Astrocyte (in vitro differentiated cells and primary cell): Measurements from ENCODE around the gene PPP1R37. TPM values are rescaled to one million over a fixed set of nuclear protein-coding genes. Genes with fewer than 3 reads are reported as not detected.

Source experiments
- DNase-seq: peaks from one replicate; pipeline ENCODE4 v3.0.0-alpha.2; 2010; ENCODE audit warnings: low read depth
- FAIRE-seq: peaks from 2 replicates; lab custom pipeline; 2011; peaks lifted over from hg19 to GRCh38; lab: Jason Lieb, UNC
- H2AFZ ChIP-seq: 2 replicates; pipeline ENCODE4 v1.6.0; 2012; ENCODE audit warnings: low read depth, low read length, inconsistent platforms
- H3K27ac ChIP-seq: 2 replicates; pipeline ENCODE4 v1.5.1; 2011; ENCODE audit warnings: low read depth, low read length, inconsistent platforms
- H3K27me3 ChIP-seq: 2 replicates; pipeline ENCODE4 v1.6.0; 2011; ENCODE audit warnings: low read length, inconsistent platforms; ENCODE audit not compliant: insufficient read depth
- H3K36me3 ChIP-seq: 2 replicates; pipeline ENCODE4 v1.5.1; 2011; ENCODE audit warnings: low read length, inconsistent platforms; ENCODE audit not compliant: insufficient read depth
- H3K4me1 ChIP-seq: 2 replicates; pipeline ENCODE4 v1.5.1; 2011; ENCODE audit warnings: low read length, inconsistent platforms; ENCODE audit not compliant: insufficient read depth
- H3K4me2 ChIP-seq: 2 replicates; pipeline ENCODE4 v1.6.0; 2012; ENCODE audit warnings: low read length, inconsistent platforms
- H3K4me3 ChIP-seq: 2 replicates; pipeline ENCODE4 v1.5.1; 2011; ENCODE audit warnings: low read depth, mild to moderate bottlenecking, low read length, inconsistent platforms; ENCODE audit not compliant: insufficient read depth
- H3K79me2 ChIP-seq: 2 replicates; pipeline ENCODE4 v1.6.0; 2012; ENCODE audit warnings: mild to moderate bottlenecking, low read length, inconsistent platforms; ENCODE audit not compliant: insufficient read depth
- H3K9ac ChIP-seq: 2 replicates; pipeline ENCODE4 v1.6.0; 2012; ENCODE audit warnings: mild to moderate bottlenecking, low read length, inconsistent platforms
- H3K9me3 ChIP-seq: 2 replicates; pipeline ENCODE4 v1.5.1; 2012; ENCODE audit warnings: low read depth, mild to moderate bottlenecking, low read length, inconsistent platforms; ENCODE audit not compliant: insufficient read depth
- H4K20me1 ChIP-seq: 2 replicates; pipeline ENCODE4 v1.6.0; 2012; ENCODE audit warnings: low read length, inconsistent platforms; ENCODE audit not compliant: insufficient read depth
- H3K27ac Mint-ChIP-seq: one replicate; pipeline ENCODE4 v1.8.0; 2021; ENCODE audit warnings: mild to moderate bottlenecking, mixed read lengths; ENCODE audit not compliant: unreplicated experiment
- H3K27me3 Mint-ChIP-seq: one replicate; pipeline ENCODE4 v1.8.0; 2021; ENCODE audit warnings: low read depth, mixed read lengths; ENCODE audit not compliant: unreplicated experiment
- H3K36me3 Mint-ChIP-seq: one replicate; pipeline ENCODE4 v1.8.0; 2021; ENCODE audit warnings: low read depth, mixed read lengths; ENCODE audit not compliant: unreplicated experiment
- H3K4me1 Mint-ChIP-seq: one replicate; pipeline ENCODE4 v1.8.0; 2021; ENCODE audit warnings: low read depth, mixed read lengths; ENCODE audit not compliant: unreplicated experiment
- H3K4me3 Mint-ChIP-seq: one replicate; pipeline ENCODE4 v1.8.0; 2021; ENCODE audit warnings: mild to moderate bottlenecking, moderate library complexity, mixed read lengths; ENCODE audit not compliant: unreplicated experiment
- H3K9me3 Mint-ChIP-seq: one replicate; pipeline ENCODE4 v1.8.0; 2021; ENCODE audit warnings: mild to moderate bottlenecking, mixed read lengths; ENCODE audit not compliant: unreplicated experiment
- CTCF ChIP-seq: IDR thresholded peaks from 2 replicates; pipeline ENCODE4 v1.5.1; 2011; ENCODE audit warnings: low read depth, mild to moderate bottlenecking, inconsistent platforms, low read length, moderate library complexity; ENCODE audit not compliant: insufficient read depth
- EZH2 ChIP-seq: IDR thresholded peaks from 2 replicates; pipeline ENCODE4 v1.6.1; 2012; ENCODE audit warnings: mild to moderate bottlenecking, low read length, inconsistent platforms; ENCODE audit not compliant: insufficient read depth
- total RNA-seq: library from RNA; stranded (reverse); gene quantifications from 2 replicates; pipeline ENCODE4 v1.2.1, GENCODE V29; 2021

PPP1R37 gene
- total RNA-seq, 1 donor from 2014 or later = 29.1 TPM

GRCh38 chr19:45068041-45068440 is 24.9 kb upstream of the PPP1R37 start:
- no peak for FAIRE-seq
- Histone ChIP-seq H3K27ac (no peak overlapping the region), H3K9ac (no peak overlapping the region), H4K20me1 (peaks cover 19% of the 10 kb centered on the region), H3K9me3 (no peaks in the 10 kb centered on the region), H3K27me3 (no peaks in the 10 kb centered on the region), H3K79me2 (peaks cover 12% of the 10 kb centered on the region), H3K4me1 (no peaks in the 10 kb centered on the region), H3K4me3 (no peak overlapping the region), H3K36me3 (peaks cover 19% of the 10 kb centered on the region), H3K4me2 (no peak overlapping the region), H2AFZ (no peak overlapping the region)
- no peak for TF ChIP-seq CTCF
- no peak for TF ChIP-seq EZH2
- Mint-ChIP-seq H3K4me3 (no peak overlapping the region), H3K4me1 (no peaks in the 10 kb centered on the region), H3K36me3 (peaks cover 20% of the 10 kb centered on the region), H3K9me3 (no peaks in the 10 kb centered on the region), H3K27ac (no peak overlapping the region), H3K27me3 (no peaks in the 10 kb centered on the region)
- DNase-seq = no peak

GRCh38 chr19:45069056-45069455 is 23.9 kb upstream of the PPP1R37 start:
- Mint-ChIP-seq H3K4me3 (no peak overlapping the region), H3K27me3 (no peaks in the 10 kb centered on the region), H3K9me3 (no peaks in the 10 kb centered on the region), H3K27ac (no peak overlapping the region), H3K36me3 (peaks cover 20% of the 10 kb centered on the region), H3K4me1 (no peaks in the 10 kb centered on the region)
- Histone ChIP-seq H3K79me2 (peaks cover 12% of the 10 kb centered on the region), H3K27ac (no peak overlapping the region), H3K36me3 (peaks cover 19% of the 10 kb centered on the region), H3K4me2 (no peak overlapping the region), H2AFZ (no peak overlapping the region), H3K4me1 (no peaks in the 10 kb centered on the region), H3K9ac (no peak overlapping the region), H3K4me3 (no peak overlapping the region), H4K20me1 (peaks cover 19% of the 10 kb centered on the region), H3K27me3 (no peaks in the 10 kb centered on the region), H3K9me3 (no peaks in the 10 kb centered on the region)
- TF ChIP-seq EZH2 (no peak), CTCF (no peak)
- DNase-seq (no peak), FAIRE-seq (no peak)

GRCh38 chr19:45070214-45070613 is 22.8 kb upstream of the PPP1R37 start:
- TF ChIP-seq CTCF = no peak
- no peak for TF ChIP-seq EZH2
- H3K4me2 ChIP-seq = no peak overlapping the region
- H3K27me3 ChIP-seq = no peaks in the 10 kb centered on the region
- H2AFZ ChIP-seq = no peak overlapping the region
- peaks cover 3% of the 10 kb centered on the region for H3K27me3 Mint-ChIP-seq
- DNase-seq (no peak), FAIRE-seq (no peak)
- no peaks in the 10 kb centered on the region for H3K9me3 Mint-ChIP-seq
- no peaks in the 10 kb centered on the region for H3K9me3 ChIP-seq
- no peak overlapping the region for H3K9ac ChIP-seq
- no peak overlapping the region for H3K27ac ChIP-seq
- no peak overlapping the region for H3K4me3 ChIP-seq
- H3K4me1 ChIP-seq = no peaks in the 10 kb centered on the region
- peaks cover 10% of the 10 kb centered on the region for H3K79me2 ChIP-seq
- no peaks in the 10 kb centered on the region for H3K4me1 Mint-ChIP-seq
- H4K20me1 ChIP-seq = peaks cover 19% of the 10 kb centered on the region
- no peak overlapping the region for H3K4me3 Mint-ChIP-seq
- H3K27ac Mint-ChIP-seq = no peak overlapping the region
- peaks cover 16% of the 10 kb centered on the region for H3K36me3 ChIP-seq
- peaks cover 20% of the 10 kb centered on the region for H3K36me3 Mint-ChIP-seq
